ENCODE measurements around the gene MACROH2A2.

DNA sequence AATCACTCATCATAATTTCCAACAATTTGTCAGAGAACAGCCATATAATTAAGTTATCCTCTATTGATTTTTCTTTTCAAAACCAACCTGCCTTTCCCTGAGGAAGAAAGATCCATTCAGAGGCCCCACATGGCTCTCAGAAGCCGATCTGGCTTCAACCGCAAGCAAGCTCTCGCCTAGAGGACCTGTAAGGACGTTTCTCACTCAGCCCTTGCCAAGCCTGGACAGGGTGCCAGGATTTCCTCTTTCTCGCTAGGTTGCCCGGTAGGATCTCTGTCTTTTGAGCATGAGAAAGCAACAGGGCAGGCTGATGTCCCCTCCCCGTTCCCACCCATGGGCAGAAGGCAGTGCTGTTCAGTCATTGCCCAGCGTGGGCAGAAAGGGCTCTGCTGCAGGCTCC, 67.0 kb downstream of the MACROH2A2 start:
- TF ChIP-seq, protein P1, sequence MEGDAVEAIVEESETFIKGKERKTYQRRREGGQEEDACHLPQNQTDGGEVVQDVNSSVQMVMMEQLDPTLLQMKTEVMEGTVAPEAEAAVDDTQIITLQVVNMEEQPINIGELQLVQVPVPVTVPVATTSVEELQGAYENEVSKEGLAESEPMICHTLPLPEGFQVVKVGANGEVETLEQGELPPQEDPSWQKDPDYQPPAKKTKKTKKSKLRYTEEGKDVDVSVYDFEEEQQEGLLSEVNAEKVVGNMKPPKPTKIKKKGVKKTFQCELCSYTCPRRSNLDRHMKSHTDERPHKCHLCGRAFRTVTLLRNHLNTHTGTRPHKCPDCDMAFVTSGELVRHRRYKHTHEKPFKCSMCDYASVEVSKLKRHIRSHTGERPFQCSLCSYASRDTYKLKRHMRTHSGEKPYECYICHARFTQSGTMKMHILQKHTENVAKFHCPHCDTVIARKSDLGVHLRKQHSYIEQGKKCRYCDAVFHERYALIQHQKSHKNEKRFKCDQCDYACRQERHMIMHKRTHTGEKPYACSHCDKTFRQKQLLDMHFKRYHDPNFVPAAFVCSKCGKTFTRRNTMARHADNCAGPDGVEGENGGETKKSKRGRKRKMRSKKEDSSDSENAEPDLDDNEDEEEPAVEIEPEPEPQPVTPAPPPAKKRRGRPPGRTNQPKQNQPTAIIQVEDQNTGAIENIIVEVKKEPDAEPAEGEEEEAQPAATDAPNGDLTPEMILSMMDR (IDR thresholded peaks at IDR 0.05 in 8 of 11, conservative IDR thresholded peaks at IDR 0.05 in 3 of 11): no peak
- TF ChIP-seq POLR2A (IDR thresholded peaks at IDR 0.05) (no peak), POLR2AphosphoS5 (IDR thresholded peaks at IDR 0.05) (no peak)
